Stimulated activated naive CD8-positive, alpha-beta T cell treated with anti-CD3 and anti-CD28 coated beads, Interleukin-15, Interleukin-2, amounts not matched to agents 100 ng/mL and 50 ng/mL, for 24 hours (primary cell): ENCODE data around the gene MAGEA4.

Source experiments
- H3K27ac Mint-ChIP-seq: one replicate; pipeline ENCODE4 v1.8.0; 2021; ENCODE audit warnings: mild to moderate bottlenecking, mixed read lengths
- H3K27me3 Mint-ChIP-seq: one replicate; pipeline ENCODE4 v1.8.0; 2021; ENCODE audit warnings: mixed read lengths
- H3K36me3 Mint-ChIP-seq: one replicate; pipeline ENCODE4 v1.8.0; 2021; ENCODE audit warnings: low read depth, mixed read lengths
- H3K4me1 Mint-ChIP-seq: one replicate; pipeline ENCODE4 v1.8.0; 2021; ENCODE audit warnings: low read depth, mixed read lengths
- H3K4me3 Mint-ChIP-seq: one replicate; pipeline ENCODE4 v1.8.0; 2021; ENCODE audit warnings: mild to moderate bottlenecking, mixed read lengths
- H3K9me3 Mint-ChIP-seq: one replicate; pipeline ENCODE4 v1.8.0; 2021; ENCODE audit warnings: mixed read lengths

MAGEA4 gene

GRCh38 chrX:151912780-151913179 is at the start of gene MAGEA4:
TSS of gene MAGEA4 (plus strand) at chrX:151912889. CDS start at chrX:151923665, 10,776 bp downstream.
- H3K4me3 Mint-ChIP-seq: no peak within 1 kb of the TSS
- no peaks in the 10 kb centered on the region for H3K4me1 Mint-ChIP-seq
- H3K27me3 Mint-ChIP-seq: no peaks in the 10 kb centered on the region
- no peaks in the 10 kb centered on the region for H3K9me3 Mint-ChIP-seq
- H3K27ac Mint-ChIP-seq: no peak within 1 kb of the TSS
- H3K36me3 Mint-ChIP-seq: no peaks in the 10 kb centered on the region

- no peaks in the 10 kb centered on the region for H3K36me3 Mint-ChIP-seq
- H3K4me3 Mint-ChIP-seq: no peak overlapping the region
- no peak overlapping the region for H3K27ac Mint-ChIP-seq
- no peaks in the 10 kb centered on the region for H3K9me3 Mint-ChIP-seq
- no peaks in the 10 kb centered on the region for H3K4me1 Mint-ChIP-seq
- no peaks in the 10 kb centered on the region for H3K27me3 Mint-ChIP-seq
Measured at GRCh38 chrX:151870602-151871001, 42.1 kb upstream of the MAGEA4 start.

GRCh38 chrX:151871244-151871643 is 41.4 kb upstream of the MAGEA4 start:
- H3K4me1 Mint-ChIP-seq: no peaks in the 10 kb centered on the region

GRCh38 chrX:151873096-151873495 is 39.6 kb upstream of the MAGEA4 start:
- no peaks in the 10 kb centered on the region for H3K9me3 Mint-ChIP-seq

More at GRCh38 chrX:151871244-151871643, 41.4 kb upstream of the MAGEA4 start:
- H3K27me3 Mint-ChIP-seq: no peaks in the 10 kb centered on the region
- no peaks in the 10 kb centered on the region for H3K36me3 Mint-ChIP-seq
- H3K9me3 Mint-ChIP-seq: no peaks in the 10 kb centered on the region
- no peak overlapping the region for H3K27ac Mint-ChIP-seq
- H3K4me3 Mint-ChIP-seq: no peak overlapping the region

GRCh38 chrX:151875270-151876026 is 37.2 kb upstream of the MAGEA4 start:
- Mint-ChIP-seq H3K4me1 (no peaks in the 10 kb centered on the region), H3K36me3 (no peaks in the 10 kb centered on the region), H3K9me3 (no peaks in the 10 kb centered on the region), H3K4me3 (no peak overlapping the region), H3K27me3 (no peaks in the 10 kb centered on the region), H3K27ac (no peak overlapping the region)

More at GRCh38 chrX:151873096-151873495, 39.6 kb upstream of the MAGEA4 start:
- H3K27ac Mint-ChIP-seq: no peak overlapping the region
- H3K36me3 Mint-ChIP-seq: no peaks in the 10 kb centered on the region
- no peaks in the 10 kb centered on the region for H3K4me1 Mint-ChIP-seq
- no peaks in the 10 kb centered on the region for H3K27me3 Mint-ChIP-seq
- no peak overlapping the region for H3K4me3 Mint-ChIP-seq

- H3K4me1 Mint-ChIP-seq: no peaks in the 10 kb centered on the region
- no peak overlapping the region for H3K27ac Mint-ChIP-seq
- H3K27me3 Mint-ChIP-seq: no peaks in the 10 kb centered on the region
- H3K36me3 Mint-ChIP-seq: no peaks in the 10 kb centered on the region
- no peak overlapping the region for H3K4me3 Mint-ChIP-seq
- H3K9me3 Mint-ChIP-seq: no peaks in the 10 kb centered on the region
Measured at GRCh38 chrX:151878574-151878973, 34.1 kb upstream of the MAGEA4 start.

GRCh38 chrX:151879856-151880255 is 32.8 kb upstream of the MAGEA4 start:
- H3K27me3 Mint-ChIP-seq: no peaks in the 10 kb centered on the region
- H3K4me3 Mint-ChIP-seq: no peak overlapping the region
- no peaks in the 10 kb centered on the region for H3K9me3 Mint-ChIP-seq
- no peak overlapping the region for H3K27ac Mint-ChIP-seq
- no peaks in the 10 kb centered on the region for H3K36me3 Mint-ChIP-seq
- H3K4me1 Mint-ChIP-seq: no peaks in the 10 kb centered on the region

GRCh38 chrX:151880895-151881294 is 31.8 kb upstream of the MAGEA4 start:
- Mint-ChIP-seq H3K4me1 (no peaks in the 10 kb centered on the region), H3K27me3 (no peaks in the 10 kb centered on the region), H3K9me3 (no peaks in the 10 kb centered on the region), H3K27ac (no peak overlapping the region), H3K36me3 (no peaks in the 10 kb centered on the region), H3K4me3 (no peak overlapping the region)

- H3K4me3 Mint-ChIP-seq: no peak overlapping the region
- no peaks in the 10 kb centered on the region for H3K4me1 Mint-ChIP-seq
Measured at GRCh38 chrX:151889421-151889820, 23.3 kb upstream of the MAGEA4 start.

GRCh38 chrX:151896734-151897474 is 15.8 kb upstream of the MAGEA4 start:
- no peak overlapping the region for H3K4me3 Mint-ChIP-seq
- H3K9me3 Mint-ChIP-seq: no peaks in the 10 kb centered on the region
- H3K27me3 Mint-ChIP-seq: no peaks in the 10 kb centered on the region
- H3K27ac Mint-ChIP-seq: no peak overlapping the region
- no peaks in the 10 kb centered on the region for H3K36me3 Mint-ChIP-seq
- no peaks in the 10 kb centered on the region for H3K4me1 Mint-ChIP-seq

More at GRCh38 chrX:151889421-151889820, 23.3 kb upstream of the MAGEA4 start:
- H3K9me3 Mint-ChIP-seq: no peaks in the 10 kb centered on the region
- no peaks in the 10 kb centered on the region for H3K27me3 Mint-ChIP-seq
- H3K27ac Mint-ChIP-seq: no peak overlapping the region
- no peaks in the 10 kb centered on the region for H3K36me3 Mint-ChIP-seq

GRCh38 chrX:151899622-151900021 is 13.1 kb upstream of the MAGEA4 start:
- no peak overlapping the region for H3K27ac Mint-ChIP-seq
- H3K4me3 Mint-ChIP-seq: no peak overlapping the region
- no peaks in the 10 kb centered on the region for H3K27me3 Mint-ChIP-seq
- H3K36me3 Mint-ChIP-seq: no peaks in the 10 kb centered on the region
- no peaks in the 10 kb centered on the region for H3K4me1 Mint-ChIP-seq
- H3K9me3 Mint-ChIP-seq: no peaks in the 10 kb centered on the region

GRCh38 chrX:151901826-151902225 is 10.9 kb upstream of the MAGEA4 start:
- Mint-ChIP-seq H3K27ac (no peak overlapping the region), H3K4me3 (no peak overlapping the region), H3K36me3 (no peaks in the 10 kb centered on the region)

GRCh38 chrX:151902813-151903591 is 9.7 kb upstream of the MAGEA4 start:
- Mint-ChIP-seq H3K27me3 (no peaks in the 10 kb centered on the region), H3K9me3 (no peaks in the 10 kb centered on the region), H3K4me1 (no peaks in the 10 kb centered on the region), H3K4me3 (no peak overlapping the region), H3K27ac (no peak overlapping the region), H3K36me3 (no peaks in the 10 kb centered on the region)

More at GRCh38 chrX:151901826-151902225, 10.9 kb upstream of the MAGEA4 start:
- Mint-ChIP-seq H3K9me3 (no peaks in the 10 kb centered on the region), H3K27me3 (no peaks in the 10 kb centered on the region), H3K4me1 (no peaks in the 10 kb centered on the region)

- H3K4me1 Mint-ChIP-seq: no peaks in the 10 kb centered on the region
Measured at GRCh38 chrX:151904989-151905388, 7.7 kb upstream of the MAGEA4 start.

GRCh38 chrX:151912221-151912620 is 468 bp upstream of the MAGEA4 start:
- H3K27ac Mint-ChIP-seq: no peak overlapping the region
- H3K27me3 Mint-ChIP-seq: no peaks in the 10 kb centered on the region
- H3K9me3 Mint-ChIP-seq: no peaks in the 10 kb centered on the region

More at GRCh38 chrX:151904989-151905388, 7.7 kb upstream of the MAGEA4 start:
- Mint-ChIP-seq H3K4me3 (no peak overlapping the region), H3K9me3 (no peaks in the 10 kb centered on the region), H3K36me3 (no peaks in the 10 kb centered on the region), H3K27ac (no peak overlapping the region), H3K27me3 (no peaks in the 10 kb centered on the region)

More at GRCh38 chrX:151912221-151912620, 468 bp upstream of the MAGEA4 start:
- no peaks in the 10 kb centered on the region for H3K4me1 Mint-ChIP-seq
- no peak overlapping the region for H3K4me3 Mint-ChIP-seq
- H3K36me3 Mint-ChIP-seq: no peaks in the 10 kb centered on the region
